ENCODE data around the gene ENTPD2. TPM values are rescaled to one million over a fixed set of nuclear protein-coding genes. Genes with fewer than 3 reads are reported as not detected.

Gene ENTPD2
- total RNA-seq, 4 donors from 2014 or later = 5.0 to 53.8 (median 28.9) TPM

- Histone ChIP-seq H3K4me3 (no peak overlapping the region), H3K4me1 (peaks cover 10 to 55% (median 15%) of the 10 kb centered on the region in 4 donors), H3K27me3 (peaks cover 0 to 9% of the 10 kb centered on the region in 2 donors), H3K9me3 (no peaks in the 10 kb centered on the region), H3K36me3 (no peaks in the 10 kb centered on the region), H3K27ac (no peak overlapping the region)
- no peak for TF ChIP-seq CTCF (IDR thresholded peaks at IDR 0.05)
- TF ChIP-seq POLR2A (IDR thresholded peaks at IDR 0.05) = no peak
- no peak for DNase-seq
Measured at GRCh38 chr9:137056739-137057415, 3.0 kb upstream of the ENTPD2 start.

GRCh38 chr9:137055385-137056364, 1.8 kb upstream of the ENTPD2 start:
- no peaks in the 10 kb centered on the region for H3K9me3 ChIP-seq
- peak overlapping the region; percentile 17 to 97 (median 92) for H3K27ac ChIP-seq
- TF ChIP-seq CTCF (IDR thresholded peaks at IDR 0.05) (peak in 1 of 6 experiments; percentile 7), POLR2A (IDR thresholded peaks at IDR 0.05) (peak in 1 of 2 donors; percentile 24)
- DNase-seq = peak; percentile 37 to 95 (median 92)
- peaks cover 0 to 9% of the 10 kb centered on the region in 2 donors for H3K27me3 ChIP-seq
- peaks cover 10 to 55% (median 15%) of the 10 kb centered on the region in 4 donors for H3K4me1 ChIP-seq
- H3K36me3 ChIP-seq = no peaks in the 10 kb centered on the region
- H3K4me3 ChIP-seq = peak overlapping the region in 2 of 4 donors; percentile 63 to 86

GRCh38 chr9:137054932-137055384, 1.1 kb upstream of the ENTPD2 start:
- Histone ChIP-seq H3K4me3 (peak overlapping the region in 2 of 4 donors; percentile 63 to 86), H3K4me1 (peaks cover 10 to 55% (median 15%) of the 10 kb centered on the region in 4 donors), H3K27ac (peak overlapping the region; percentile 17 to 97 (median 92)), H3K36me3 (no peaks in the 10 kb centered on the region), H3K27me3 (peaks cover 0 to 9% of the 10 kb centered on the region in 2 donors), H3K9me3 (no peaks in the 10 kb centered on the region)
- DNase-seq = peak in 2 of 3 donors; percentile 66 to 79
- TF ChIP-seq CTCF (IDR thresholded peaks at IDR 0.05) (no peak), POLR2A (IDR thresholded peaks at IDR 0.05) (no peak)

GRCh38 chr9:137052998-137053943, 590 bp downstream of the ENTPD2 start:
- H3K36me3 ChIP-seq = no peaks in the 10 kb centered on the region
- TF ChIP-seq POLR2A (IDR thresholded peaks at IDR 0.05) (no peak), CTCF (IDR thresholded peaks at IDR 0.05) (no peak)
- peaks cover 0 to 21% of the 10 kb centered on the region in 2 donors for H3K27me3 ChIP-seq
- DNase-seq = no peak
- H3K27ac ChIP-seq = peak overlapping the region in 3 of 4 donors; percentile 89 to 97 (median 96)
- peaks cover 10 to 62% (median 15%) of the 10 kb centered on the region in 4 donors for H3K4me1 ChIP-seq
- peak overlapping the region; percentile 31 to 86 (median 63) for H3K4me3 ChIP-seq
- no peaks in the 10 kb centered on the region for H3K9me3 ChIP-seq
